HG03457 (cell line): ENCODE results near the gene TAS2R19.

Experiments
- ATAC-seq: cut with Tn5 transposase; IDR thresholded peaks from one replicate; pipeline ENCODE4 v1.9.1; 2021; ENCODE audit warnings: moderate number of reproducible peaks; ENCODE audit not compliant: unreplicated experiment

TAS2R19 gene

DNA sequence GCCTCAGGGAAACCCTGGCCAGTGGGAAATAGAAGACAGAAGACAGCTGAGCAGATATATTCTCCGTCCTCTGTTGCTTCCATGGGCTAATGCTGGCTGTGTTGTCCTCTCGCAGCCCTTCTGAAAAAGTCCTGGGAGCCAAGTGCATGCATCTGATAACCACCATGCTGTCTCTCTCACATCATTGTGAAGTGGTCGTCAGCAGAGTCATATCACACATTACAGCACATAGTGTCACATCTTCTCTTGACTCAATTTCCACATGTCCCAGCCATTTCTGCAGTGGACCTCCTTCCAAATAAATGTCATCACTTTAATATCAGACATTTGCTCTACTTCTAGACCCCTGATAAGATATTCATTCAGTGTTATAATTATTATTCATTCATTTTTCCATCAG is 28.1 kb downstream of the TAS2R19 start:
- no peak for ATAC-seq

DNA sequence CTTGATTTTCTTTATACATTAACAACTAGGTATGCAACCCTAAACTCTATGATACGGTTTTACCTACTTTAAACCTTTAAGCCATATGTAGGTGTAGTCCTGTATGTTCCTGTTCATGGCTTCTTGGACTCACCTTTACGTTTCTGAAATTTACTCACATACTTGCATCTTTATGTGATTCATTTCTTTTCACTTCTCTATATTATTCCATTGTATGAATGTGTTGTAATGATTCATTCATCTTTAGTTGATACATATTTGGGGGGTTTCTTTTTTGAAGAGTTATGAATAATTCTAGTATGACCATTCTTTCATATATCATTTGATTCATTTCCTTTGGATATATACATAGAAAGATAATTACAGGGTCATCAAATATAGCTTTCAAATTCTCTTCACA is 33.3 kb downstream of the TAS2R19 start:
- no peak for ATAC-seq

DNA sequence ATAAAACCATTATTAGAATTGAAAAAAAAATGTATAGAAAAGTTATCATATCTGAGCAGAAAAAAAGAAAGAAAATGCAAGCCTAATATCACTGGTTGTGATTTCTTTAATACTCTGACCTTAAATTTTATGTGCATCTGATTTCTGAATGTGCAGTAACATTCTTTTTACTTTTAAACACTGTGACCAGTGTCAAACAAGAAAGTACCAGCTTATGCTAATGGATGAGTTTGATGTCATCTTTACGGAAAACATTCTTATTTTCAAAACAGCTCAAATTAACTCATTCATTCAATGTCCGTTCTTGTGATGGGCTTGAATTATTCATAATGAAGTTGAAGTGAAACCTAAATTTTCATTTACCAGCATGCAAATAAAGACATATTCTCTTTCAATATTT is 35.6 kb downstream of the TAS2R19 start, which contains the start of gene TAS2R50:
Gene TAS2R50 (minus strand): TSS at position 101 of the 400 bp plus-strand sequence. CDS start 52 bp downstream, at position 49.
- no peak for ATAC-seq

DNA sequence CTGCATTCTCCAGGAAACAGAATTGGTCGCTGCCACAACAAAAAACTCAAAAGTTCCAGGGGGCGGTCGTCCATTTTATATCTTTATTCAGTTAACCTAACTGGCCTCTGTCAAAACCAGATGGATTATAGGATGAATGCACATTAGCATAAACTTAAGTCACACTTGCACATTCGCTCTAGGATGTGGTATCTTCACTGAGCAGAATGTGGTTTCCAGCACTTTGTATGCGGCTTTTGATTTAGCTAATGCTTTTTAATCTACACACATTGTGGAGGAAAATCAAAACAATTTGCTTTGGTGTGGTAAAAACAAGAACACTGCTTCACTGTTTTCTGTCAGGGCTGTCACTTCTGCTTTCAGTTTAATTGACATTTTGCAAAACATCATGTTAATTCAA is 40.2 kb downstream of the TAS2R19 start:
- ATAC-seq = no peak

DNA sequence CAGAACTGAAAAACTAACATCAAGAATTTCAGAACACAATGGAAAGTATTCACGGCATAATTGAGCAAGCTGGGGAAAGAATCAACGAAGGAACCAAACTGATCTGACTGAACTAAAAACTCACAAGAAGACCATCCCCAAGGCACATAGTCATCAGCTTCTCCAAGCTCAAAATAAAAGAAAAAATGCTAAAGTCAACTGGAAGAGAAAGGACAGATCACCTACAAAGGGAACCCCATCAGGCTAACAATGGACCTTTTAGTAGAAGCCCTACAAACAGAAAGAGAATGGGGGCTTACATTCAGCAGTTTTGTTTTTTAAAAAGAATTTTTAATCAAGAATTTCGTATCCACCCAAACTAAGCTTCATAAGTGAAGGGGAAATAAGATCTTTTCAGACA is 47.5 kb downstream of the TAS2R19 start:
- no peak for ATAC-seq
